Cardiac muscle cell (in vitro differentiated cells and primary cell): Measurements from ENCODE around the gene RERE. TPM values are rescaled to one million over a fixed set of nuclear protein-coding genes. Genes with fewer than 3 reads are reported as not detected.

ENCODE experiments used
- DNase-seq, 2 donors: peaks; one replicate each; pipeline versions ENCODE4 v3.0.0 to v3.0.0-alpha.2; 2010 to 2017; ENCODE audit warnings: low read depth in 1 of 2, low spot score in 1 of 2
- H3K27ac ChIP-seq: fragments of 200-600 bp; sonication (generic); 2 replicates; pipeline ENCODE4 v1.5.1; 2016
- H3K27me3 ChIP-seq: fragments of 200-600 bp; sonication (generic); 2 replicates; pipeline ENCODE4 v1.6.0; 2016; ENCODE audit warnings: control low read depth
- H3K36me3 ChIP-seq: fragments of 200-600 bp; sonication (generic); 2 replicates; pipeline ENCODE4 v1.5.1; 2016; ENCODE audit warnings: control low read depth
- H3K4me1 ChIP-seq: fragments of 200-600 bp; sonication (generic); 2 replicates; pipeline ENCODE4 v1.8.1; 2017; ENCODE audit warnings: low read depth, mild to moderate bottlenecking, mixed run types
- H3K4me3 ChIP-seq: fragments of 200-600 bp; sonication (generic); 2 replicates; pipeline ENCODE4 v1.5.1; 2016; ENCODE audit warnings: mild to moderate bottlenecking
- H3K9me3 ChIP-seq: fragments of 200-600 bp; sonication (generic); 2 replicates; pipeline ENCODE4 v1.5.1; 2017; ENCODE audit warnings: low read depth, mild to moderate bottlenecking, control low read depth
- CTCF ChIP-seq: IDR thresholded peaks from 2 replicates; pipeline ENCODE4 v1.5.1; 2012; ENCODE audit warnings: low read depth, mild to moderate bottlenecking, low read length
- polyA plus RNA-seq: library from polyadenylated mRNA; unstranded; fragments of >200 nt; fragmentation: Nextera tagmentation; extraction: Ambion mirVana; gene quantifications from 2 replicates; pipeline ENCODE4 v1.2.1, GENCODE V29; 2016
- total RNA-seq: library from RNA; depleted of rRNA; stranded (reverse); fragments of >200 nt; gene quantifications from 2 replicates; pipeline ENCODE4 v1.2.3, GENCODE V29; 2016

The RERE gene
- total and polyA plus RNA-seq, 2 experiments from 2014 or later: 72.5 to 81.0 TPM

GRCh38 chr1:8396786-8397406 lies 420.5 kb downstream of the RERE start:
- no peak overlapping the region for H3K4me3 ChIP-seq

GRCh38 chr1:8396083-8396785 lies 421.2 kb downstream of the RERE start:
- H3K4me3 ChIP-seq: no peak overlapping the region
- H3K9me3 ChIP-seq: no peaks in the 10 kb centered on the region
- no peak for TF ChIP-seq CTCF
- DNase-seq: peak; percentile 47 to 66
- peaks cover 39% of the 10 kb centered on the region for H3K4me1 ChIP-seq
- no peaks in the 10 kb centered on the region for H3K27me3 ChIP-seq
- H3K27ac ChIP-seq: peak overlapping the region; percentile 80
- H3K36me3 ChIP-seq: peaks cover under 1% of the 10 kb centered on the region

More at GRCh38 chr1:8396786-8397406, 420.5 kb downstream of the RERE start:
- Histone ChIP-seq H3K4me1 (peaks cover 34% of the 10 kb centered on the region), H3K27ac (peak overlapping the region; percentile 80), H3K36me3 (peaks cover 2% of the 10 kb centered on the region), H3K27me3 (no peaks in the 10 kb centered on the region), H3K9me3 (no peaks in the 10 kb centered on the region)
- no peak for TF ChIP-seq CTCF
- peak; percentile 20 to 96 for DNase-seq

GRCh38 chr1:8395433-8395866 lies 422.0 kb downstream of the RERE start:
- Histone ChIP-seq H3K4me3 (no peak overlapping the region), H3K9me3 (no peaks in the 10 kb centered on the region), H3K4me1 (peaks cover 41% of the 10 kb centered on the region), H3K27me3 (no peaks in the 10 kb centered on the region), H3K36me3 (no peaks in the 10 kb centered on the region), H3K27ac (peak overlapping the region; percentile 80)
- no peak for DNase-seq
- TF ChIP-seq CTCF: no peak

- Histone ChIP-seq H3K4me3 (no peak overlapping the region), H3K27ac (peak overlapping the region; percentile 80), H3K9me3 (no peaks in the 10 kb centered on the region), H3K27me3 (no peaks in the 10 kb centered on the region), H3K36me3 (no peaks in the 10 kb centered on the region), H3K4me1 (peaks cover 42% of the 10 kb centered on the region)
- peak in 1 of 2 donors; percentile 87 for DNase-seq
- TF ChIP-seq CTCF: no peak
These were observed 422.8 kb downstream of the RERE start for GRCh38 chr1:8394456-8395321.

GRCh38 chr1:8392522-8392921 lies 424.9 kb downstream of the RERE start:
- no peaks in the 10 kb centered on the region for H3K36me3 ChIP-seq
- H3K4me3 ChIP-seq: no peak overlapping the region
- no peaks in the 10 kb centered on the region for H3K27me3 ChIP-seq
- DNase-seq: peak in 1 of 2 donors; percentile 66
- H3K4me1 ChIP-seq: peaks cover 47% of the 10 kb centered on the region
- no peaks in the 10 kb centered on the region for H3K9me3 ChIP-seq
- peak overlapping the region; percentile 9 for H3K27ac ChIP-seq
- TF ChIP-seq CTCF: no peak
